ENCODE data around the gene SP1.
"Not testable (repeated sequence)": the region's sequence is repeated elsewhere in the genome, so short reads cannot be mapped to it uniquely, and the experiment has no call there.

SP1 gene

GRCh38 chr12:53441040-53441833 is 61.3 kb downstream of the SP1 start, which contains the start of gene PRR13:
PRR13 (plus strand) TSS chr12:53441734; CDS start chr12:53442715, 981 bp downstream.
- peak; percentile 96 to 99 (median 96) for DNase-seq
- intact Hi-C loops (cut with DNase I), result no loop called here

- intact Hi-C loops (cut with DNase I), result no loop called here
Observed at GRCh38 chr12:53443955-53444354, 64.0 kb downstream of the SP1 start.

GRCh38 chr12:53444593-53445325 is 64.8 kb downstream of the SP1 start:
- DNase-seq; intact Hi-C loops (cut with DNase I): not testable (repeated sequence)

More at GRCh38 chr12:53443955-53444354, 64.0 kb downstream of the SP1 start:
- DNase-seq, result no peak

- intact Hi-C loops (cut with DNase I), result no loop called here
- DNase-seq, result no peak
Observed at GRCh38 chr12:53450936-53451335, 71.0 kb downstream of the SP1 start.

- peak; percentile 97 to 100 (median 99) for DNase-seq
- intact Hi-C loops (cut with DNase I), result loop anchor here (2.0 kb wide), 1 partner anchor 49 kb away; the partner anchor contains the start of gene TARBP2
Observed at GRCh38 chr12:53451661-53452158, 71.7 kb downstream of the SP1 start, which contains the start of gene PCBP2. PCBP2 (plus strand) TSS chr12:53452102; CDS start chr12:53454801, 2,699 bp downstream.

GRCh38 chr12:53452159-53453077 is 72.4 kb downstream of the SP1 start:
- intact Hi-C loops (cut with DNase I), result loop anchor here (2.0 kb wide), 1 partner anchor 48 kb away; the partner anchor contains the start of gene TARBP2
- peak; percentile 73 to 97 (median 81) for DNase-seq

GRCh38 chr12:53453953-53454640 is 74.1 kb downstream of the SP1 start:
- intact Hi-C loops (cut with DNase I), result loop anchor here (2.0 kb wide), 1 partner anchor 47 kb away; the partner anchor contains the start of gene TARBP2
- no peak for DNase-seq

- intact Hi-C loops (cut with DNase I), result no loop called here
- no peak for DNase-seq
Observed at GRCh38 chr12:53454707-53455106, 74.7 kb downstream of the SP1 start.

GRCh38 chr12:53456654-53457366 is 76.8 kb downstream of the SP1 start:
- intact Hi-C loops (cut with DNase I), result no loop called here
- no peak for DNase-seq

GRCh38 chr12:53459097-53459496 is 79.1 kb downstream of the SP1 start:
- intact Hi-C loops (cut with DNase I), result no loop called here
- no peak for DNase-seq

- no peak for DNase-seq
- intact Hi-C loops (cut with DNase I), result no loop called here
Observed at GRCh38 chr12:53461059-53461458, 81.1 kb downstream of the SP1 start.

GRCh38 chr12:53461591-53461990 is 81.6 kb downstream of the SP1 start:
- intact Hi-C loops (cut with DNase I), result no loop called here
- no peak for DNase-seq

- DNase-seq, result no peak
- intact Hi-C loops (cut with DNase I), result no loop called here
Observed at GRCh38 chr12:53462935-53463334, 83.0 kb downstream of the SP1 start.

GRCh38 chr12:53463802-53464560 is 84.0 kb downstream of the SP1 start:
- intact Hi-C loops (cut with DNase I), result no loop called here
- no peak for DNase-seq

GRCh38 chr12:53464685-53465418 is 84.9 kb downstream of the SP1 start:
- intact Hi-C loops (cut with DNase I), result no loop called here
- DNase-seq, result no peak

- no peak for DNase-seq
- intact Hi-C loops (cut with DNase I), result no loop called here
Observed at GRCh38 chr12:53465679-53466078, 85.7 kb downstream of the SP1 start.
